Medulla oblongata (tissue), 1 donor: ENCODE measurements around the gene ITGB4.

ENCODE experiments used
- DNase-seq: peaks from one replicate; pipeline ENCODE4 v3.0.0-alpha.2; 2015; ENCODE audit errors: extremely low spot score

Gene ITGB4

DNA sequence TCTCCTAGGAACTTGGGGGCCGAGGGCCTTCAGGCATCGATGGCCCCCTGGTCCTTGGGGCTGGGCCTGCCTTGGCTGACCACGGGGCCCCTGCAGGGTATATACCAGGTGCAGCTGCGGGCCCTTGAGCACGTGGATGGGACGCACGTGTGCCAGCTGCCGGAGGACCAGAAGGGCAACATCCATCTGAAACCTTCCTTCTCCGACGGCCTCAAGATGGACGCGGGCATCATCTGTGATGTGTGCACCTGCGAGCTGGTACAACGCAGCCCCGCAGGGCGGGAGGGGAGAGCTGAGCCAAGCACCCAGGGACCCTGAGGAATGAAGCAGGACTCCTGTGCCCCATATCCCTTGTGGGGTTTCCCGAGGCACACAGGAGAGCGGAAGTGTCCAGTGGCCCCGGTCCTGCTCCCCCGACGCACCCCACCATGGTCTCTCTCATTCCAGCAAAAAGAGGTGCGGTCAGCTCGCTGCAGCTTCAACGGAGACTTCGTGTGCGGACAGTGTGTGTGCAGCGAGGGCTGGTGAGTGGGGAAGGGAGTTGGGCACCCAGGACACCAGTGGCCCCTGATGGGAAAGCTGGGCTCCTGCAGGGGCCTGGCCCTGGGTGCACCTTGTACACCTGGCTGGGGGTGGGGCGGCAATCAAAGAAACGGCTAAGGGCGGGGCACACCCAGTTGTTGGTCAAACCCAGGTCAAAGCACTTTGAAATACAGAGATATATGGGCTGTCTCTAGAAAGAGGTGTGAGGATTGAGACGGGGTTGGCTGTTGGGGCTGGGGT is 10.6 kb downstream of the ITGB4 start:
- DNase-seq: no peak

- DNase-seq: no peak
These were observed 12.2 kb downstream of the ITGB4 start for GRCh38 chr17:75733471-75733870.

DNA sequence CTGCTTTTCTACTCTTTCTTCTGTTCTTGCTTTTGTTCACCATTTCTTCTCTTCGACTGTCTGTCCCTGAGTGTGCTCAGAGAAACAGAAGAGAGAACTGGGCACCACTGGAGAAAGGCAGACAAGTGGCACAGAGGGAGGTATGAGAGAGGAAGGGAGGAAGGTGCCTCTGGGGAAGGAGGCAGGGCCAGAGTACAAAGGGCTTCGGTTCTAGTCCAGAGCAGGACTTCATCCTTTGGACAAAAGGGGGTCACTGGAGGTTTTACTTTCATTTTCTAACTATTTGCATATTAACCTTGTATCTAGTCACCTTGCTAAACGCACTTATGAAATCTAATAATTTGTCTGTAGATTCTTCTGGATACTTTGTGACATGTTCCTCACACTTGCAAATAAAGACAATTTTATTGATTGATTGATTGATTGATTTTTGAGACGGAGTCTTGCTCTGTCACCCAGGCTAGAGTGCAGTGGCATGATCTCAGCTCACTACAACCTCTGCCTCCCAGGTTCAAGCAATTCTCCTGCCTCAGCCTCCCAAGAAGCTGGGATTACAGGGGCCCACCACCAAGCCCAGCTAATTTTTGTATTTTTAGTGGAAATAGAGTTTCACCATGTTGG is 13.5 kb downstream of the ITGB4 start:
- DNase-seq: no peak

- DNase-seq: no peak
These were observed 15.0 kb downstream of the ITGB4 start for GRCh38 chr17:75736173-75736835.

- DNase-seq: no peak
These were observed 16.1 kb downstream of the ITGB4 start for GRCh38 chr17:75737133-75737962.

- DNase-seq: peak; percentile 49
These were observed 17.1 kb downstream of the ITGB4 start for GRCh38 chr17:75738218-75738802.

DNA sequence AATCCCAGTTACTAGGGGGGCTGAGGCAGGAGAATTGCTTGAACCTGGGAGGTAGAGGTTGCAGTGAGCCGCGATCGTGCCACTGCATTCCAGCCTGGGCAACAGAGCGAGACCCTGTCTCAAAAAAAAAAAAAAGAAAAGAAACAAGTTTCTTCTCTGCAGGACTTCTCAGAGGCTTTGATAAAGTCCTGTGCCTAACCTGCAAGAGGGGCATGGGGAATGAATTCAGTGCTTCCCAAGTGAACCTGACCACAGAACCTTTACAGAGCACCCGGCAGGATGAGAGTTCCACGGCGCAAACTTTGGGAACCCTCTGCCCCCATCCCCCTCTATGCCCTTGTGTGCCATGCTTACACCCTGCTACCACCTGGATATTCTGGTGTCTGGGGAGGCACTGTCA is 17.9 kb downstream of the ITGB4 start:
- DNase-seq: no peak

GRCh38 chr17:75739801-75740200 is 18.5 kb downstream of the ITGB4 start:
- DNase-seq: no peak

- no peak for DNase-seq
These were observed 19.0 kb downstream of the ITGB4 start for GRCh38 chr17:75740215-75740614.

DNA sequence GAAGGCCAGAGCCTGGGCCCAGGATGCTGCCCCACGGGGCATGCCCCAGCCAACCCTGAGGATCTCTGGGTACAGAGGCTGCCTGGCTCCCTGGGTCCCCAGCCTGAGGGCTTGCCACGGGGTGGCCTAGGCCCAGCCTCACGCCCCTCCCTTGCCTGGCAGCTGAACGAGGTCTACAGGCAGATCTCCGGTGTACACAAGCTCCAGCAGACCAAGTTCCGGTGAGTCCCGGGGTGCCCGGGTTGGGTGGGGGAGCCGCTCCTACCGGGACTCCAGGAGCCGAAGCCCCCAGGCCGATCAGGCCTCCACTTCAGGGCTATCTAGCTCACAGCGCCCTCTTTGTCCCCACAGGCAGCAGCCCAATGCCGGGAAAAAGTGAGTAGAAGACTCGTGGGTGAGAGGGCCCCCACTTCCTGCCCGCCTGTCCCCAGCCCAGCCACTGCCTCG is 19.4 kb downstream of the ITGB4 start:
- no peak for DNase-seq

DNA sequence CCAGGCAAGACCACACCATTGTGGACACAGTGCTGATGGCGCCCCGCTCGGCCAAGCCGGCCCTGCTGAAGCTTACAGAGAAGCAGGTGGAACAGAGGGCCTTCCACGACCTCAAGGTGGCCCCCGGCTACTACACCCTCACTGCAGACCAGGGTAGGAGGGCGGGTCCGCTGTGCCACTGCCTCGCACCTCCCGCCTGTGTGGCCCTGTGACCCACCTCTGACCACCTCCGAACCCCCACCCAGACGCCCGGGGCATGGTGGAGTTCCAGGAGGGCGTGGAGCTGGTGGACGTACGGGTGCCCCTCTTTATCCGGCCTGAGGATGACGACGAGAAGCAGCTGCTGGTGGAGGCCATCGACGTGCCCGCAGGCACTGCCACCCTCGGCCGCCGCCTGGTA is 21.1 kb downstream of the ITGB4 start:
- DNase-seq: no peak

DNA sequence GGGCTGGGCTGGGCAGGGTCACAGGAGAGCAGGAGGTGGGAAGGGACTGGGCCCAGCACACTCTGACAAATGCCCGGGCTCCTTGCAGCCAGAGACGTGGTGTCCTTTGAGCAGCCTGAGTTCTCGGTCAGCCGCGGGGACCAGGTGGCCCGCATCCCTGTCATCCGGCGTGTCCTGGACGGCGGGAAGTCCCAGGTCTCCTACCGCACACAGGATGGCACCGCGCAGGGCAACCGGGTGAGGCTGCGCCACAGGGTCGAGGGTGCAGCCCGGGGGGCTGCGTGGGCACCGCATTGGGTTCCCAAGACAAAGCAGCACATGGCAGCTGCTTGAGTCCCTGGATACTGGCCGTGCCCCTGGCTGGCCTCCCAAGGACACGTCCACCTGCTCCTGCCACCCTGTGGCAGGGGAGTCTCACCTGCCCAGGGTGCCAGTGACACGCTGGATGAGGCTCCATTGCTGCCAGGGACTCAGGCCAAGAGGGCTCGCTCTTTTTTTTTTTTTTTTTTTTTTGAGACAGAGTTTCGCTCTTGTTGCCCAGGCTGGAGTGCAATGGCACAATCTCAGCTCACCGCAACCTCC is 22.5 kb downstream of the ITGB4 start:
- no peak for DNase-seq

- no peak for DNase-seq
These were observed 27.4 kb downstream of the ITGB4 start for GRCh38 chr17:75748706-75749105.

DNA sequence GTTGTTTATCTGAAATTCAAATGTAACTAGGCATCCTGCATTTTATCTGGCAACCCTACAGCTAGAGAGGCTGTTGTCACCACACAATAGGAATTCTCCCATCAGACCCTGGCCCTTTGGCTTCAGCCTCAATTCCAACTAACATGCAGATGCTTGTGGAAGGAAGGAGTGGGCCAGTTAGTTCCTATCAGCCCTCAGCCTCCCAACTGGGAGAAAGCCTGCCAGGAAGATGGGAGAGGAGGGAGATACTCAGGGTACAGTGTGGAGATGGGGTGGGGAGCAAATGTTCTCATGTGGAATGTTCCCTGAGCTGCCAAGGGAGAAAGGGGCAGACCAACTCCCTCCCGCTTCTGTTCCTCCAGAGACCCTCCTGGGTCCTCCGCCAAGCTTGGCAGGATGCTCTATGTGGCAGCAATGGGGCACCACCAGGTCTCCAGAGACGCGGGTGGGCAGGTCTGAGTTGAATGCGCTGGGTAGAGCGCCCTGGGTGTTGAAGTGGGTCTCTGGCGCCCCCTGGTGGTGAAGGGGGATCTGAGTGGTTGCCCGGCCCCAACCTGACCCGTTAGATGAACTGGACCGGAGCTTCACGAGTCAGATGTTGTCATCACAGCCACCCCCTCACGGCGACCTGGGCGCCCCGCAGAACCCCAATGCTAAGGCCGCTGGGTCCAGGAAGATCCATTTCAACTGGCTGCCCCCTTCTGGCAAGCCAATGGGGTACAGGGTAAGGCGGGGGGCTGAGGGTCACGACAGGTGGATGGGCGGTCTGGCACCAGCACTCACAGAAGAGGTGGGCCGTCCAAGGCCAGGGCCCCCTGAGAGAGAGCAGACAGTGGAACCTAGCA is 28.5 kb downstream of the ITGB4 start:
- DNase-seq: peak; percentile 91

- DNase-seq: no peak
These were observed 29.6 kb downstream of the ITGB4 start for GRCh38 chr17:75750661-75751423.

DNA sequence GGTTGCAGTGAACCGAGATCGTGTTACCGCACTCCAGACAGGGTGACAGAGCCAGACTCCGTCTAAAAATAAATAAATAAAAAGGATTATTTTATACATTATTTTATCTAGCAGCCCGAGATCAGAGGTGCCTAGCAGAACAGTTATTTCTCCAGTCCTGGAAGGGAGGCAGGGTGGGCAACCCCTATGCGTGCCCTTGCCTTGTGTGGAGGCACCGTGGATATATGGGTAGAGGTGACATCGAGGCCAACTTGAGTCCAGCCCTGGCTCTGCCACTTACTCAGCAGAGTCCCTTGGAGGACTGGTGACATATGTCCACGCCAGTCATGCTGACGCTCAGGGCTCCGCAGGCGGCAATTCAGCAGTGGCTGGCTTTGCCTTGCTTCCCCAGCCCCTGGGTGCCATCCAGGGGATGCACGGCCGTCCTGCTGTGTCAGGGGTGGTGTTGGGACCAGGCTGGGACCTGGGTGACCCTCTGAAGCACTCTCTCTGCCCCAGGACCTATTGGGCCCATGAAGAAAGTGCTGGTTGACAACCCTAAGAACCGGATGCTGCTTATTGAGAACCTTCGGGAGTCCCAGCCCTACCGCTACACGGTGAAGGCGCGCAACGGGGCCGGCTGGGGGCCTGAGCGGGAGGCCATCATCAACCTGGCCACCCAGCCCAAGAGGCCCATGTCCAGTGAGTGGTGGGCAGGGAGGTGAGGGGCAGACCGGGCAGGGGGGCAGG is 30.6 kb downstream of the ITGB4 start:
- DNase-seq: no peak

DNA sequence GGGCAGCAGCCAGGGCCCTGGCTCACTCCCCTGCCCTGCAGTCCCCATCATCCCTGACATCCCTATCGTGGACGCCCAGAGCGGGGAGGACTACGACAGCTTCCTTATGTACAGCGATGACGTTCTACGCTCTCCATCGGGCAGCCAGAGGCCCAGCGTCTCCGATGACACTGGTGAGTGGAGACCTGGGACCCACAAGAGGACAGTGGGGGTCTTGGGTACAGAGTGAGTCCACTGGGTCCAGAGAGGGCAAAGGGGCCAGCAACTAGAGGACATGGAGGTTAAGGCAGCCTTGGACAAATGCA is 31.1 kb downstream of the ITGB4 start:
- no peak for DNase-seq

DNA sequence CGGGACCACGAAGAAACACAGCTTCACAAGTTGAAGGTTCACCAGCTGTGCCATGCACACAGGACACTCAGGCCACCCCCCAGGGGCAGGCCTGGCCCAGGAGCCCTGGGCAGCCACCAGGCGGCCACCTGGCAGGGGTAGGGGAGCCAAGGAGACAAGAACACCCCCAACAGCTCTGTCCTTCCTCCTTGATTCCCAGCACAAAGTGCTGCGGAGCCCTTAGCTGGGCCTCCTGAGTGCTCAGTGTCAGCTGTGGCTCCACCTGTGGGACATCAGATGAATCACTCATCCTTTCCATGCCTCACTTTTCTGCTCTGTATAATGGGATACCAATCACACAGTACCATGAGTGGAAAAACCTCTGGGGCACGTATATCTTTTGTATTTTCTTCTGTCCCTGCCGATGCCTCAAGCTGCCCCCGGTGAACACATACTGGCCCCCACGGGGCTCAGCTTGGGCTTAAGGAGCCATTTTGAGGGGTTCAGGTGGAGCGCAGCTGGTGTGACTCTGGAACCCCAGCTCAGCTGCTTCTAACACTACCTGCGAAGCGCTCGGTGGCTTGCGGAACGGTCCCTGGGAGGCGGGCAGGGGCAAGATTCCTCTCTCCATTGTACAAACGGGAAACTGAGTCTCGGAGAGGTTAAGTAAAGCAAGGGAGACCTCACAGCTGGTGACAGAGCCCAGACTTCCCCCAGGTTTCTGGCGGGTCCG is 31.7 kb downstream of the ITGB4 start:
- no peak for DNase-seq
